Natural killer cell (primary cell): Measurements from ENCODE around the gene ITGA2. TPM values are rescaled to one million over a fixed set of nuclear protein-coding genes. Genes with fewer than 3 reads are reported as not detected.

Experiments used
- ATAC-seq, 3 donors: fragments of 150-1000 bp in 2 of 3; fragments of 200-7000 bp in 1 of 3; cut with Tn5 transposase; 1 replicate in 1 of 3; 2 replicates in 2 of 3; pipeline ENCODE4 v1.10.0; 2021; ENCODE audit warnings: mild to moderate bottlenecking in 2 of 3, moderate library complexity in 2 of 3
- DNase-seq, 2 donors: peaks; one replicate each; pipeline versions ENCODE4 v3.0.0 to v3.0.0-alpha.2; 2013 to 2021; ENCODE audit warnings: mixed read lengths in 1 of 2
- H3K27ac ChIP-seq: one replicate; pipeline ENCODE4 v1.5.1; 2013; ENCODE audit warnings: mild to moderate bottlenecking, low read length
- H3K27me3 ChIP-seq: one replicate; pipeline ENCODE4 v1.6.1; 2013; ENCODE audit warnings: low read length; ENCODE audit not compliant: control insufficient read depth, insufficient read depth
- H3K36me3 ChIP-seq: one replicate; pipeline ENCODE4 v1.6.1; 2013; ENCODE audit warnings: low read length; ENCODE audit not compliant: control insufficient read depth, insufficient read depth
- H3K4me1 ChIP-seq: one replicate; pipeline ENCODE4 v1.6.1; 2013; ENCODE audit warnings: low read length; ENCODE audit not compliant: control insufficient read depth, insufficient read depth
- H3K4me3 ChIP-seq: one replicate; pipeline ENCODE4 v1.5.1; 2013; ENCODE audit warnings: low read length
- H3K9me3 ChIP-seq: one replicate; pipeline ENCODE4 v1.6.1; 2013; ENCODE audit warnings: low read length; ENCODE audit not compliant: control insufficient read depth, insufficient read depth
- H3K27ac Mint-ChIP-seq, 2 donors: one replicate each; pipeline ENCODE4 v1.8.0; 2022; ENCODE audit warnings: mild to moderate bottlenecking in 2 of 2, mixed read lengths in 2 of 2, moderate library complexity in 1 of 2
- H3K27me3 Mint-ChIP-seq, 2 donors: one replicate each; pipeline ENCODE4 v1.8.0; 2022; ENCODE audit warnings: low read depth in 2 of 2, mixed read lengths in 2 of 2
- H3K36me3 Mint-ChIP-seq: one replicate; pipeline ENCODE4 v1.8.0; 2022; ENCODE audit warnings: mixed read lengths
- H3K4me1 Mint-ChIP-seq, 2 donors: one replicate each; pipeline ENCODE4 v1.8.0; 2022; ENCODE audit warnings: mixed read lengths in 2 of 2
- H3K4me3 Mint-ChIP-seq: one replicate; pipeline ENCODE4 v1.8.0; 2022; ENCODE audit warnings: mild to moderate bottlenecking, moderate library complexity, mixed read lengths
- H3K9me3 Mint-ChIP-seq, 2 donors: one replicate each; pipeline ENCODE4 v1.8.0; 2022; ENCODE audit warnings: mixed read lengths in 2 of 2
- CTCF ChIP-seq: fragments of 200-600 bp; IDR thresholded peaks from one replicate; pipeline ENCODE4 v1.8.0; 2022; ENCODE audit warnings: antibody characterized with exemption
- WGBS: methylation state at CpG from one replicate; pipeline ENCODE4 v1.1.7; 2013; ENCODE audit warnings: missing lambda C conversion rate; ENCODE audit not compliant: insufficient coverage; 5-methylcytosine and 5-hydroxymethylcytosine counted together
- intact Hi-C: fragments of 100-400 bp; cut with micrococcal nuclease; formaldehyde crosslinking; loops from one replicate; pipeline ENCODE4 v1.14.2; 2022
- total RNA-seq, 4 donors: library from RNA; stranded (reverse); fragments of 120-200 nt in 1 of 4; gene quantifications; one replicate each; pipeline versions ENCODE4 v1.2.3 to v1.2.4, GENCODE V29; 2013 to 2022

The ITGA2 gene
- total RNA-seq, 3 donors from 2014 or later (not counting 1 experiment from before 2014, with no cell fraction given) = 0.11 to 0.26 (median 0.20) TPM

- H3K27ac Mint-ChIP-seq = no peak overlapping the region
- ATAC-seq = no peak
- Histone ChIP-seq H3K27ac (no peak overlapping the region), H3K9me3 (no peaks in the 10 kb centered on the region), H3K27me3 (no peaks in the 10 kb centered on the region), H3K4me1 (no peaks in the 10 kb centered on the region), H3K4me3 (no peak overlapping the region), H3K36me3 (peaks cover 36% of the 10 kb centered on the region)
- no peak overlapping the region for H3K4me3 Mint-ChIP-seq
- TF ChIP-seq CTCF = no peak
- H3K36me3 Mint-ChIP-seq = peaks cover 18% of the 10 kb centered on the region
- H3K27me3 Mint-ChIP-seq = no peaks in the 10 kb centered on the region
- no peaks in the 10 kb centered on the region for H3K9me3 Mint-ChIP-seq
- no peaks in the 10 kb centered on the region for H3K4me1 Mint-ChIP-seq
- intact Hi-C loops = no loop called here
- 96% methylated on average over 7 of the region's 7 CpGs for WGBS
- DNase-seq = no peak
Measured at GRCh38 chr5:53095217-53095616, 106.1 kb downstream of the ITGA2 start.

GRCh38 chr5:53095931-53096525 lies 106.9 kb downstream of the ITGA2 start:
- DNase-seq (peak; percentile 32 to 83), ATAC-seq (peak; percentile 87 to 93 (median 93))
- H3K4me1 Mint-ChIP-seq = no peaks in the 10 kb centered on the region
- no peaks in the 10 kb centered on the region for H3K27me3 Mint-ChIP-seq
- intact Hi-C loops = loop anchor here (1.0 kb wide), 1 partner anchor 148 kb away; no protein-coding TSS in a partner anchor
- Histone ChIP-seq H3K4me3 (no peak overlapping the region), H3K27me3 (no peaks in the 10 kb centered on the region), H3K9me3 (no peaks in the 10 kb centered on the region), H3K4me1 (no peaks in the 10 kb centered on the region), H3K36me3 (peaks cover 44% of the 10 kb centered on the region), H3K27ac (no peak overlapping the region)
- H3K36me3 Mint-ChIP-seq = peaks cover 18% of the 10 kb centered on the region
- 36% methylated on average over 3 of the region's 3 CpGs for WGBS
- no peak overlapping the region for H3K4me3 Mint-ChIP-seq
- TF ChIP-seq CTCF = peak; percentile 93
- H3K9me3 Mint-ChIP-seq = no peaks in the 10 kb centered on the region
- H3K27ac Mint-ChIP-seq = no peak overlapping the region

GRCh38 chr5:53099546-53099945 lies 110.4 kb downstream of the ITGA2 start:
- 94% methylated on average over 2 of the region's 2 CpGs for WGBS
- Mint-ChIP-seq H3K4me3 (no peak overlapping the region), H3K27ac (no peak overlapping the region), H3K36me3 (peaks cover 23% of the 10 kb centered on the region), H3K9me3 (no peaks in the 10 kb centered on the region), H3K4me1 (peaks cover 0 to 7% of the 10 kb centered on the region in 2 donors), H3K27me3 (no peaks in the 10 kb centered on the region)
- no peak for DNase-seq
- intact Hi-C loops = no loop called here
- Histone ChIP-seq H3K27ac (no peak overlapping the region), H3K27me3 (no peaks in the 10 kb centered on the region), H3K4me3 (no peak overlapping the region), H3K4me1 (no peaks in the 10 kb centered on the region), H3K36me3 (peaks cover 56% of the 10 kb centered on the region), H3K9me3 (no peaks in the 10 kb centered on the region)
- ATAC-seq = no peak
- TF ChIP-seq CTCF = no peak

GRCh38 chr5:53100606-53101005 lies 111.5 kb downstream of the ITGA2 start:
- ATAC-seq = no peak
- no peaks in the 10 kb centered on the region for H3K9me3 ChIP-seq
- Mint-ChIP-seq H3K36me3 (peaks cover 23% of the 10 kb centered on the region), H3K27ac (no peak overlapping the region), H3K4me3 (no peak overlapping the region), H3K27me3 (no peaks in the 10 kb centered on the region), H3K9me3 (no peaks in the 10 kb centered on the region), H3K4me1 (peaks cover 8 to 16% of the 10 kb centered on the region in 2 donors)
- intact Hi-C loops = no loop called here
- no peaks in the 10 kb centered on the region for H3K4me1 ChIP-seq
- WGBS = 100% methylated on average over 1 of the region's 2 CpGs
- no peak overlapping the region for H3K4me3 ChIP-seq
- no peak for TF ChIP-seq CTCF
- no peak overlapping the region for H3K27ac ChIP-seq
- peaks cover 58% of the 10 kb centered on the region for H3K36me3 ChIP-seq
- no peak for DNase-seq
- H3K27me3 ChIP-seq = no peaks in the 10 kb centered on the region
